ENCODE results near the gene MT3.
A peak's percentile ranks its signal among the peaks of the same experiment; 100 is the strongest.

The MT3 gene

GRCh38 chr16:56549744-56550385 lies 39.5 kb upstream of the MT3 start:
- DNase-seq (ENCODE audit: low read depth): no peak
- no peak overlapping the region for H3K4me3 ChIP-seq (ENCODE audit: low read depth, low read length)
- in situ Hi-C loops (cut with HindIII; ENCODE audit: low sequenced_read_pairs): no loop called here
- no peak for TF ChIP-seq CTCF (IDR thresholded peaks at IDR 0.05; ENCODE audit: low read depth, low read length, missing control alignments)

GRCh38 chr16:56551796-56552738 lies 37.3 kb upstream of the MT3 start:
- no peak for DNase-seq (ENCODE audit: low read depth)
- no peak overlapping the region for H3K4me3 ChIP-seq (ENCODE audit: low read depth, low read length)
- no peak for TF ChIP-seq CTCF (IDR thresholded peaks at IDR 0.05; ENCODE audit: low read depth, low read length, missing control alignments)
- in situ Hi-C loops (cut with HindIII; ENCODE audit: low sequenced_read_pairs): no loop called here

- no peak for DNase-seq (ENCODE audit: low read depth)
- no peak overlapping the region for H3K4me3 ChIP-seq (ENCODE audit: low read depth, low read length)
- TF ChIP-seq CTCF (IDR thresholded peaks at IDR 0.05; ENCODE audit: low read depth, low read length, missing control alignments): no peak
- in situ Hi-C loops (cut with HindIII; ENCODE audit: low sequenced_read_pairs): no loop called here
Measured at GRCh38 chr16:56554441-56554840, 34.9 kb upstream of the MT3 start.

- no peak overlapping the region for H3K4me3 ChIP-seq (ENCODE audit: low read depth, low read length)
- TF ChIP-seq CTCF (IDR thresholded peaks at IDR 0.05; ENCODE audit: low read depth, low read length, missing control alignments): no peak
- DNase-seq (ENCODE audit: low read depth): peak; percentile 46
- in situ Hi-C loops (cut with HindIII; ENCODE audit: low sequenced_read_pairs): no loop called here
Measured at GRCh38 chr16:56558024-56558747, 31.1 kb upstream of the MT3 start.

- H3K4me3 ChIP-seq (ENCODE audit: low read depth, low read length): no peak overlapping the region
- no peak for DNase-seq (ENCODE audit: low read depth)
- in situ Hi-C loops (cut with HindIII; ENCODE audit: low sequenced_read_pairs): no loop called here
- TF ChIP-seq CTCF (IDR thresholded peaks at IDR 0.05; ENCODE audit: low read depth, low read length, missing control alignments): no peak
Measured at GRCh38 chr16:56559109-56559508, 30.2 kb upstream of the MT3 start.

- no peak for TF ChIP-seq CTCF (IDR thresholded peaks at IDR 0.05; ENCODE audit: low read depth, low read length, missing control alignments)
- in situ Hi-C loops (cut with HindIII; ENCODE audit: low sequenced_read_pairs): no loop called here
- DNase-seq (ENCODE audit: low read depth): no peak
Measured at GRCh38 chr16:56560447-56560846, 28.9 kb upstream of the MT3 start.

More at GRCh38 chr16:56560447-56560846, 28.9 kb upstream of the MT3 start:
- no peak overlapping the region for H3K4me3 ChIP-seq (ENCODE audit: low read depth, low read length)

Measured in astrocyte of the cerebellum (primary cell).